Fibroblast of skin of right biceps (primary cell): ENCODE data around the gene PTPRK.

Experiments
- DNase-seq: peaks from one replicate; pipeline ENCODE4 v3.0.0-alpha.2; 2013

The PTPRK gene

DNA sequence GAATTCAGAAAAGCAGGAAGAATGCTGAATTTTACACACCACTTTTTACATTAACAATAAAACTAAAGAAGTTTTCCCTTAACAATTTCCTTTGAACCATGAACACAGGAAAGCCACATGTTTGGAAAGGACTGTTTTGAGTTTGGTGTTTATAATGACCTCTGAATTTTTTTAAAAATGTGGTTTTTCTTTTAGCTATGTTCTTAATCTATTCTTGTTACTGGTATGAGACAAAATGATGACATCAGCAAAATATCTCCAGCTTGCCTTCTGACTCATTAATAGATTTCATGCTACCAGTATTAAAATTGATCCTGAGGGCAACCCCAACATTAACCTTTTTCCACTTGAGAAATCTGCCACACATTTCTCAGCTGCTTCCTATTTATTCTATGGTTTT lies 402.0 kb downstream of the PTPRK start:
- peak; percentile 56 for DNase-seq

DNA sequence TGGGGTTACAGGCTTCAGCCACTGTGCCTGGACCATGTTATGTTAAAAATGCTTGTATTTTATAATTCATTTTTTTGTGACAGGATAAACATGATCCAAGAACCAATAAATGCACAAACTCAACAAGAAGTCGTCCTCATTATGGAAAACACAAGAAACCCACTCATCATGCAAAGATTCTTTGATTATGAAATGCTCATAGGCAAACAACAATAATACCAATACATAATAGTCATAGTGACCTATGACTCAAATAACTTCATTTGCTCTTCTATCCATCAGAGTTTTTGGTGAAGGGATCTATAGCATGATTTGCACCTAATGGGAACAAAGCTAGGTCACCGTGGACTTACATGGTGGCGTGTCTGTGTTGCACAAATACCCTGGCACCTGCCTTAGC lies 402.5 kb downstream of the PTPRK start:
- no peak for DNase-seq

DNA sequence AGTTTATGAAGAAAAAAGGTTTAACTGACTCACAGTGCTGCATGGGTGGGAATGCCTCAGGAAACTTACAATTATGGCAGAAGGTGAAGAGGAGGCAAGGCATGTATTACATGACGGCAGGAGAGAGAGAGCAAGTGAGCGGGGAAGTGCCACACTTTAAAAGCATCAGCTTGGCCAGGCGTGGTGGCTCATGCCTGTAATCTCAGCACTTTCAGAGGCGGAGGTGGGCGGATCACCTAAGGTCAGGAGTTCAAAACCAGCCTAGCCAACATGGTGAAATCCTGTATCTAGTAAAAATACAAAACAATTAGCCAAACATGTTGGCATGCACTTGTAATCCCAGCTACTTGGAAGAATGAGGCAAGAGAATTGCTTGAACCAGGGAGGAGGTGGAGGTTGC lies 406.2 kb downstream of the PTPRK start:
- DNase-seq, result no peak

DNA sequence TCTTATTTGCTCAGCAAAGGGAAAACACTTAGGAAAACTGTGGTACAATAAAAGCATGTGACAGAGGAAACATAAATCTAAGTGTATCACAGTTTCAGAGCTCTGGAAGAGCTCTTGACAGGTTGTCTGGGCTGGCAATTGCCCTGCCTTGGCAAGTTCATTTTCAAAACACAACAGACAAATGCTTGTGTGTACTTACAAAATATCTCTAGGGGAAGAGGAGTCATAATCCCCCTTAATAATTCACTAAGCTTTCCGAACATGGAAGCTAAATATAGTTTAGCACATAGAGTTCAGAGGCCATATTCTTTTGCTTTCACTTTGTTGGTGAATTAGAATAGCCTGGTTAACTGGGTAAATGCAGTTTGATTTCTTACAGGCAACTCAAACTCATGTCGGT lies 407.9 kb downstream of the PTPRK start:
- no peak for DNase-seq

DNA sequence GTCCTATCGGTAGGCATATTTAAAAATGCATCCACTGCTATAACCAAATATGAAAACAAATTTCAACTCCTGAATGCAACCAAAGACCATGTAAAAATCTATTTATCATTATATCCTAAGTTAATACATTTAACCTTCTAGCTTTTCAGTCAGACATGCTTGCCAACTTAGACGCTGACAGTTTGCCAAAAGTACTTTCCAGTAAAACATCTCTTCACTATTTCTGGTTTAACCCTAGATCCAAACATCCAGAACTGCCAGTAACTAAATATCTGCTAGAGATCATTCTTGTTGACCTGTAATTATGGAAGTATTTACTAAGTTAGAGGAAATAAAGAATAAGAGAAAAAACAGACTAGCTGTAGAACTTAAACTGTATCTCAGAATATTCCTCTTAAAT lies 409.3 kb downstream of the PTPRK start:
- DNase-seq, result no peak

DNA sequence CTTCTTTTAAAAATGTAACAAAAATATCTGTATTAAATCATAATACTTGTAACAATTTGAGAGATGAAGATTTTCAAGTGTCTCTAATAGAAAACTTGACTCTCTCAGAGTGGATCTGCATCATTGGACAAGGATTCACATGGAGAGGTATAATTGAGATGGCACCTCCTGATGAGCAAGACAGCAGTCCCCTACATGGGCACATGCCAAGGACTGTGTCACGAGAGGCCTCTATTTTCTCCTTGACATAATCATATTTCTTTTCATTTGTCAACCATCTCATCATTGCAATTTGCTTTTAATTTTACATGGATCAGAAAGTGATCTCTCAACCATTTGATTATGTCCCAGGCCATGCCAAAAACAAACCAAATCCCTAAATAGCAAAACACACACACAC lies 412.7 kb downstream of the PTPRK start:
- no peak for DNase-seq

DNA sequence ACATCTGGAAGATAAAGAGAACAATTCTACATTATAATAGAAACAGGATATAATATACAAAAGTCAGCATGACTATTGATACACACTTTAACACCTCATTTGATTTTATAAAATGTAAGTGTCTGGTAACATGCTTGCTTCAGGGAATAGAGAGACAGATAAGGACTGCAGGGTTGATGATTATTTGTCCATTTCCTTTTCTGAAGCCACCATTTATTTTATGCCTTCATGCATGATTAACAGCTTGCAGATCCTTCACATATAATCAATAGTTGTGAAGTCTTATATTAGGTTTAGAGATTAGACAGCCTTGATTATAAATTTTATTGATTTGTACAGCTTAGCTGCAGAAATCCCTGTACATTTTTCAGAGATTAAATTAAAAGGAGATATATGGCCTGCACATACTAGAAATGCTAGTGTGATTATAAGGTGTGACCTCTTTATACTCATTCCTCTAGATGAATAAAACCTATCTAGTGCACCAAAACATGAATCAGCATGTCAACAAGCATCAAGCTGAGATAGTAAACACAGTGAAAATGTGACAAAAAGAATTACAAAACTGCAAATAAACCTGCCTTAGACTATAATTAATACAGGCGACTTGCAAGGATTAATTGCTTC lies 420.7 kb downstream of the PTPRK start:
- DNase-seq, result no peak

DNA sequence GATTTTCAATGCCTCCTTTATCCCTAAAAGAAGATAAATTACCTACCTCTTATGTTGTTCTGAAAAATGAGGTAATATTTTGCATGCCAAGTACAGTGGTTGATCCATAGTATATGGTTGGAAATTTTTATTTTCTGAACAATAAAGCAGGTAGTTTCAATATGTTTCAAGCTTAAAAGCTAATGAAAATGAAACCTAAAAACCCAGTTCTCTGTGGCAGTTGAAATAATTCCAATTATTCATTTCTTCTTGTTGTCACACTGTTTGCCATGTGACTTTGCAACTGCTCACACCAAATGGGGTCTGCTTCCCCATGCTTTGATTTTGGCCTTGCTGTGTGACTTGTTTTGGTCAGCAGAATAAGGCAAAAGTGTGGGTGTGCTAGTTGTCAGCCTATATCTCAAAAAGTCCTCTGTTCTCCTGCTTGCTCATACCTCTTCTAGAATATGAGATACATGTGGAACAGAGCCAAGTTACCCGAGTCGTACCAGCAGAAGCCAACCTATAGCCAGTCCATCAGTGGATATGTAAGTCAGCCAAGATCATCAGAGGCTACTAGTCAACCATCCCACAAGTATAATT lies 422.3 kb downstream of the PTPRK start:
- peak; percentile 25 for DNase-seq

DNA sequence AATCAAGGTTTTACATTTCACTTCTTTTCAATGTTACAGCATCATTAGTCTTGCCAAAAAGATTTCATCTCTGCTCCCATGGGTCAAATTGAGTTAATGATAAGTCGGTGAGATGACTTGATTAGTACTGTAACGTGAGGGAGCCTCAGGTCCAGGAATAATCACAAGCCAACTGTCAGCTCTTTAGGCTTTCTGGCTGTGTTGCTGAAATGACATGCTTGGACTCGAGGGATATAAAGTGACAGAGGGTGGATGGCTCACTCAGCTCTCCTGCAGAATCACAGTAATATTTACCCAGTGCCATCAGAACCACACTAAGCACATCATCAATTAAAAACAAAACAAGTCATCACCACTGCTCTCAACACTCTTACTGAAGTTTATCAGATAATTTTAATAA lies 423.4 kb downstream of the PTPRK start:
- no peak for DNase-seq

DNA sequence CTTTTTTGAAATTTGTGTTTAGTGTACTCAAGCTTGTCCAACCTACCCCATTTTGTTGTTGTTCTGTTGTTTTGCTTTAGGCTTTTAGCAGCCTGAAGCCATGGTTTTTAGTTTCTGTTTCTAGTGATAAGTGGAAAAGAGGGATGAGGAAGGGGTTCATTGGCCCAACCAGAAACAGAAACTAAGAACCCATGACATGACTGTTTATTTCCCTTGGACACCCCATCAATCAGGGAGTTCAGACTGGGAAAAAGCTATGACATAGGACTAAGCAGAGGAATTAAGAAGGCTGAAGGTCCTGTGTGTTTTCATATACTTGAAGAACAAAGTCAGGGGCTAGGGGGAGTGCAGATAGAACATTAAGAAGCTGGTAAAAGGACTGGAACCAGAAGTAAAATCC lies 425.0 kb downstream of the PTPRK start:
- no peak for DNase-seq

DNA sequence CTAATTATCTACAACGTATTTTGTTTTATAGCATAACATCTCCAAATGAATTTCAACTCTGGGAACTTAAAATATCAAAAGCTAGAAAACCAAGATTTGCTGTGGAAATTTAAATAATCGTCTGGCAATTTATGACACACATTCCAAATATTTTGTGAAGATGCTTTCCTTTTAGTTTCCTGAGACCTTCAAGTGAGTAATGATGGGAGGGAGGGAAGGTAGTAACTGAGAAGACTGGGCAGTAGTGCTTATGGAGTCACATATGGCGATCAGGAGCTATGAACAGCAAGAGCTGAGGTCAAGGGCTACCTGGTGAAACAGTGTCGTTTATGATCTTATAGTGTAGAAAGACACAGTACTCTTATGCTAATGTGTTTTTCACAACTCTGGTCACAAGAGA lies 441.4 kb downstream of the PTPRK start:
- DNase-seq, result peak; percentile 49

DNA sequence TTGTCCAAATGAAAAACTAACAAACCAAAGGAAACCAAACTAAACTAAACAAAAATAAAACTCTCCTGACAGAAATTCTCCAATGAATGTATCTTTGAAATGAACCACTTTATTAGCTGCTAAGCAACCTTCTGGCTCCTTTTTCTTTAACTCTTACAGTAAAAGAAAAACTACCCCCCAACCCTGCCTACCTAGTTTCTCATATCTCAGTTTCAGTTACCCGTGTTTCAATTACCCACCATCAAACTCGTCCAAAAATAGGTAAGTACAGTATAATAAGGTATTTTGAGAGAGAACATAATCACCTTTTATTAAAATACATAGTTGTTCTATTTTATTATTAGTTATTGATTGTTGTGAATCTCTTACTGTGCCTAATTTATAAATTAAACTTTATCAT lies 442.1 kb downstream of the PTPRK start:
- DNase-seq, result no peak

DNA sequence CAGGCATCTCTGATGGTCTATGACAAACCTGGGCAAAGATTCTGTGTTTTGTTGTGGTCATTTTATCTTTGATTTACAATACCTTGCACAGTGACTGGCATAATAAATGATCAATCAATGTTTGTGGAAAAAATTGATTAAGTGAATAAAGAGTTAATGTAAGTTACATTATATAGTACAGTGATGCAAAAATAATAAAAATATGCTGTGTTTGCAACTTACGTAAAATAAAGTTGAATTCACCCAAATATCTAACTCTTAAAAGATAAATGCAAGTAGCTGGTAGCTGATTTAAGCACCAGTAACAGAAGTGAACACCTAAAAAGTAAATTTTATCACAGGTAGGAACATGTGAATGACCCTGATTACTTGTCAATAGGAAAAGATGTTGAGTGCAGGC lies 443.6 kb downstream of the PTPRK start:
- DNase-seq, result no peak

DNA sequence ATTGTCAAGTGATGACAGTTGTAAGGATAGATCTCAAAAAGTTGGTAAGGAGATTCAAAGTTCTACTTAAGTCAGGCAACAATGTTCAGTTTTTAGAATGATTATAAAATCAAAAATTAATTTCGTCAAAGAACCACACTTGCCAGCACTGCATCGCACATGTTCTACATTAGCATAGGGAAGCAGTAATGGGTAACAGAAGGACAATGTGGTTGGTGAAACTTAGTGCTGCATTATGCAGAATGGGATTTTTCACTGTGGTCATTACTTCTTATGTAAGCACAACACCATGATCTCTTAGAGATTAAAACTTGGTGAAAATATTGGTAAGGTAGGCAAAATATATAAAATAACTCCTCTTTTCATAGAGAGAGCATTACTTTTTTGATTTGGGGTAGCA lies 445.8 kb downstream of the PTPRK start:
- DNase-seq, result no peak

DNA sequence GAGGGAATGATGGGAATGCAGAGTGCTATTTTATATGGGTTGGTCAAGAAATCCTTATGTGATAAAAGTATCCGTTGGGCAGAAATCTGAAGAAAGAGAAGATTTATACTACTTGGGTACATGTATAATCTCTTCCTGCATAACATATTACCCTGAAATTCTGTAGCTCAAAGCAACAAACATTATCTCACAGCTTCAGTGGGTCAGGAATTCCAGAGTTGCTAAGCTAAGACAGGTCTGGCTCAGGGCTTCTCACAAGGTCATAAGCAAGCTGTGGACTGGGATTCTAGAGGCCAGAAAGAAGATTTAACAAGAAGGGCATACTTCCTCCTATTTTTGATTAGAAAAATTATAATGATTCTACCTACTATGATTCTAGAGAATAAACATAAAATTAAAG lies 447.0 kb downstream of the PTPRK start:
- no peak for DNase-seq

DNA sequence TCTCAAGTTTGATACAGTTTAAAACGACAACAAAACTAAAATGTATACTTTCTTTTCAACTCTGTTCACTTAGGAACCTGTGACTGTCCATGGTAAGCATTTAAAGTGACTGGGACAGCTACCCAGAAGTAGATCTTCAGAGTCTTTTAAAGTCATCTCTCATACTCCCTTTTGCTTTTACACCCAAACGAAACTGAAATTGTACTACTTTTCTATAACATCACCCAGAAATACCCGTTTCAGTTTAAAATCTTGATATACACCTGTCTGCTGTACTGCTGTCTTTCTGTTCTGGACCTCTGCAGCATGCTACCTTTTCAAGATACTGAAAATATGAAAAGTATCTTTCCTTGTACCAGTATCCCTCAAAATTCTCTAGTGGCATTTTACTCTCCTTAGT lies 449.2 kb downstream of the PTPRK start:
- DNase-seq, result no peak

DNA sequence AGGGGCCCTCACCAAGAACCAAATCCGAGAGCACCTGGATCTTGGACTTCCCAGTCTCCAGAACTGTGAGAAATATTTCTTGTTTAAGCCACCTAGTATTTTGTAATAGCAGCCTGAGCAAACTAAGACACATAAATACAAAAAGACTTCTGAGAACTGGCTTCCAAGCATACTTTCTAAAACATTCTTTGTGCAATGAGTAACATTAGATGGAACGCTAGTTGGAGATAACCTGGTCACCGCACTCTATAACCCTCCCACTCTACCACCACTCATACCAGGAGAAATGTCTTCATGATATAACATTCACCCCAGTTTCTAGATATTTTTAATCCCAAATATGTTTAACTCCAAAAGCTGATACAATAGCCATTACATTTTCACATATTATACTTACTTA lies 450.0 kb downstream of the PTPRK start:
- peak; percentile 48 for DNase-seq

DNA sequence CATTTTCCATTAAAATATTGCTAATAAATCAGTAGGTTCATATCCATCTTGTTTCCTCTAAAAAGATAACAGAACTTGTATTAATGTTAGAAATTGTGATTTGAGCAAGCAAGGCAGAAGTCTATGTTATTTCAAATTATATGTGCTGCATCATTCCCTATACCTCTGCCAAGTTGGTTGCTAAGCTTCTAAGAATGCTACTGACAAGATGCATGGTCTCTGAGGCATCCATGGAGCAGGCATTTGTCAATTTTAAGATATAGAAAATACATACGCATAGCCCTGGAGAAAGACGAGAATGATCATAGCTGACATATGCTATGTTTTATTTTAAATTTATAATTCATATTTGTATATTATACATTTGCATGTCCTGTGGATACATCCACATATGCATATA lies 451.2 kb downstream of the PTPRK start:
- peak; percentile 81 for DNase-seq

DNA sequence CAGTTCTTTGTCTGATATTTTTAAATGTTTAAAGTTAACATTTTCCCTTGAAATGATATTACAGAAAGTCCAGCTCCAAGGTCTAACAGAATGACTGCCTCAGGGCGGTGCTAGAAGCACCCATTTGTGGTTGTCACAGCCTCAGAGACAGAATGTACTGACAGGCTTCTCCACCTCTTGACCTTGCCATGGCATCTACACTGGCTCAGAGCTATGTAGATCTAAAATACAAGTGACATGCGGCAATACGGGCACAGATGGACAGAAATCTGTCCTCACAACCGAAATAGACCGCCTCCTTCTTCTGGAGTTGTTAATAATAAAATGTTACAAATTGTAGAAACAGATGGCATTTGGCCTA lies 452.3 kb downstream of the PTPRK start:
- no peak for DNase-seq

DNA sequence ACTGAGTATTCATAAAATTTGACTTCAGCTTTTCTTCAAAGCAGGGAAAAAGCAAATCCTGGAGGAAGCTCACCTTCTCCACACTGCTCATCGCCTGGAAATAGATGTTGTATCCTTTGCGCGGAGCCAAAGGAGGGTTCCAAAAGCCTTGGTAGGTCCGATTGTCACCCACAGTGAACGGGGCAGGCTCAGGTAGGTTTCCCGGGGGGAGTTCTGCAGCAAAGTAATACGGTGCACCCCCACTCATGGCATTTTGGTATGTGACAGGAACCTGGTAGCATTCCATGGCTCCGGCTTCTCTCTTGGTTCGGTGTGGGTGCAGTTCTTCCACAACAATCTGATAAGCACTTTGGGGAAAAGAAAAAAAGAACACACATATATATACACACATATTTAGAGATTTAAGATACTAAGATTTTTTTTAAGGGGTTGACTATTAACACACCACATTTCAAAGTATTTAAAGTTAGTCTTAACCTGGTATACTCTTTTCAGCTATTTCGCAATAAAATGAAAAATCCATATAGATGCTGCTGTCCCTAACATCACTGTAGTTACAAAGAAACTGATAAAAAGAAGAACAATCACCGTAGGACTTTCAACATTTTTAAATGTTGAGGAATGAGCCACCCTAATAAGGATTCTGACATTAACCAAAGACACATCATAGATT lies 452.8 kb downstream of the PTPRK start:
- DNase-seq, result no peak

DNA sequence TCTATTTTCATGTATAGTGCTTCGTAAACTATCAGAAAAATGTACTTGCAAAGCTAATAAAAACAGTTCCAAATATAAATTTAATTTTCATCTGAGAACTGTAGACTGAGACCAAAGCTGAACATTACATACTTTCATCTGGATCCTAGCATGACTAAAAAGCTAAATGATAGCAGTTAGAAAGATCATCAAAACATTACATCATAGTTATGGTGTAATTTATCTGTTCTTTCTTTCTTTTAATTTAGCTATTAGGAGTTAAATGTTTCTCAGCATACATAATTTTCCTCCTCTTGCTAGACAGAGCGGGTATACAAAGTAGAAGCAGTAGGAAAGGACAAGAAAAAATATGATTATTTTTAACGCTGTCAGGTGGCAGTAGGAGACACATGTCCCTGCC lies 455.3 kb downstream of the PTPRK start:
- DNase-seq, result no peak

DNA sequence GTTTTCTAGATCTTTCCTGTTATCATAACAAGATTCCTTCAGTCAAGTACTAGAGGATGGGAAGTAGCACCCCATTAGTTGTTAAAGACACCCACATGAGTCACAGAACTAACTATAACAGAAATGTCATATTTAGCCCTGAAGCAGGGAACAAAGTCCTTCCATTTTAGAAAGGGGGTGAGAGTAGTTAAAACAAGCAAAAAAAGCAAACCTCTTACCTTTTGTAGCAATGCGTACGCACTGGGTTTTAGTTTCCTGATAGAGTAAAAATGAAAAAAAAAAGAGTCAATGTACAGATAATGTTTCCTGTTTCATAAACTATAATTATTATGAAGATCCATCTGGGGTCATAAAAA lies 455.9 kb downstream of the PTPRK start:
- DNase-seq, result no peak

DNA sequence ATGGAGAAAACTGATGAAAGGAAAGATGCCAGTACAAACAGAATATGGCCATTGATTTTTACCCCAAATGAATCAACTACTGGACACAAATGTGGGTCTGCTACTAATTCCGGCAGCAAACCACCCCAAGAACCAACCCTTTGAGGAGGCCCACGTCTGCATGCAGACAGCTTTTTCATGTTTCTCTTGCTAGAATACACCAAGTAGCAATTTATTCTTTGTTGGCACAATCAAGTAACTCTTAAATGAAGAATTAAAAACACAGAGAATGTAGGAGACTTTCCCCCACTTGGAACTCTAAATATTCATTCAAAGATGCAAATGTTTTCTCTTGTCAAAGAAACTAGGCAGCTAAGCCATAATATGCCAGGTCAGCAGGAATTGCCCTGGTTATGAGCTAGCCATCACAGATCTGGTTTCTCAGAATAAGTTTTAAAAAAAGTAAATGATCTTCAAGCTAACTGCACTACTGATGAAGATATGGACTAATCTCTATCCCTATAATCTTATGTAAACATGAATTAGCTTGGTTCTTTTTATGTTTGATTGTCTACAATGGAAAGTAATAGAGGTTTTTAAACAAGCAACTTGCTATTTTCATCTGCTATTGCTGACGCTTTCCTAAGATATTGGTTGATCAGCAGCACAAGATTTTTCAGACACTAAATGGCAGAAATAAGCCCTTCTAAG lies 456.4 kb downstream of the PTPRK start:
- no peak for DNase-seq

DNA sequence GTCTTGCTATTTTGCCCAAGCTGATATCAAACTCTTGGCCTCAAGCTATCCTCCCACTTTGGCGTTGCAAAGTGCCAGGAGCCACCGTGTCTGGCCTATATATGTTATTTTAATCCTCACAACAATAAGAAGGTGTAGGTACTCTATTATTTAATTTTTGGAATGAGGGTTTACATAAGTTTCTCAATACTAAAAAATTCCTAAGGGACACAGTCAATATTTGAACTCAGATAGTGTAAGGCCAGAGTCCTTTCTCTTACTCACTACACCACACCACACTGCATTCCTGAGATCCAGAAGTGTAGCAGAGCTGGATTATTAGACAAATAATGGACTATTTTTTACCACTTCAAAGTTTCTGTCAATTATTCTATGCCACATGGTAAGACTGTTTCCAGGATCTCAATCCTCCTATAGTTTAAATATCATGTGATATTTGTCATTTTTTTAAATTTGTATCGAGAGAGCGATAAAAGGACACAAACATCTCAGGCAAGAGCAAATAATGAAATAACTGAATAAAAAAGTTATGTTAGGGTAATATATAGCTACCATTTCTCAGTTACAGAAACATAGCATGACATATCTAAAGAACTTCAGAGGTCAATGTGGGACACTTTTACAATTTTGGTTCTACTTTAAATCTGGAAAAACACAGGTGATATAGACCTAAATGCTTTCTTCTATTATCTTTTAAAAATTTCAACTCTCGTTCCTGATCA lies 457.4 kb downstream of the PTPRK start:
- DNase-seq, result peak; percentile 26
